LNCAP (cell line): ENCODE data around the gene KRTAP12-1.

ENCODE experiments used
- TF ChIP-seq, protein P1 (sequence below): fragments of 450-650 bp; IDR thresholded peaks from 2 replicates; pipeline ENCODE4 v1.5.1; 2017; ENCODE audit warnings: mild to moderate bottlenecking

Gene KRTAP12-1

DNA sequence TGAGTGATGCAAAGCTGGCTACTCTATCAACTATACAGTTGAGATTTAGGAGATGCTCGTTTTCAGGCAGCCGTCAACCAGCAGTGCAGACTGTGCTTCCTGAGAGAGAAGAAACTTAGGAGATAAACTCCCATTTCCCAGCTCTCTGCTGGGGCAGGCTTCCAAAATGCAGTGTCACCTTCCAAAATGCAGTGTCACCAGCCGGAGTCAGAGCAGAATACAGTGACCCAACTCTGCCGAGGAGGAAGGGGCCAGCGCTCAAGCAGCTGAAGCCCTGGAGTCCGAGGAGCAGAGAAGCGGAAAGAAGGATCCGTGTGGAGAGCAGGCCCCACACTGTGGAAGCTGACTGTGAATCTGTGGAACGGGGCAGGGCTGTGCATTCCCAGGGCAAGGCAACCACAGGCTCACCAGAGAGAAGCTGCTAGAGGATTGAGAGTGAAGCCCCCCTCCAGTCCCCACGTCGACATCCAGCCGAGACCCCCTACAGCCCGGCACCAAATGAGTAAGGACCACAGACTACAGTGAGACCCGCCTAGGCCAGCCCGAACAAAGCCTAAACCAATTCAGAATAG, 703 bp upstream of the KRTAP12-1 start:
- TF ChIP-seq, protein P1, sequence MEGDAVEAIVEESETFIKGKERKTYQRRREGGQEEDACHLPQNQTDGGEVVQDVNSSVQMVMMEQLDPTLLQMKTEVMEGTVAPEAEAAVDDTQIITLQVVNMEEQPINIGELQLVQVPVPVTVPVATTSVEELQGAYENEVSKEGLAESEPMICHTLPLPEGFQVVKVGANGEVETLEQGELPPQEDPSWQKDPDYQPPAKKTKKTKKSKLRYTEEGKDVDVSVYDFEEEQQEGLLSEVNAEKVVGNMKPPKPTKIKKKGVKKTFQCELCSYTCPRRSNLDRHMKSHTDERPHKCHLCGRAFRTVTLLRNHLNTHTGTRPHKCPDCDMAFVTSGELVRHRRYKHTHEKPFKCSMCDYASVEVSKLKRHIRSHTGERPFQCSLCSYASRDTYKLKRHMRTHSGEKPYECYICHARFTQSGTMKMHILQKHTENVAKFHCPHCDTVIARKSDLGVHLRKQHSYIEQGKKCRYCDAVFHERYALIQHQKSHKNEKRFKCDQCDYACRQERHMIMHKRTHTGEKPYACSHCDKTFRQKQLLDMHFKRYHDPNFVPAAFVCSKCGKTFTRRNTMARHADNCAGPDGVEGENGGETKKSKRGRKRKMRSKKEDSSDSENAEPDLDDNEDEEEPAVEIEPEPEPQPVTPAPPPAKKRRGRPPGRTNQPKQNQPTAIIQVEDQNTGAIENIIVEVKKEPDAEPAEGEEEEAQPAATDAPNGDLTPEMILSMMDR: no peak

DNA sequence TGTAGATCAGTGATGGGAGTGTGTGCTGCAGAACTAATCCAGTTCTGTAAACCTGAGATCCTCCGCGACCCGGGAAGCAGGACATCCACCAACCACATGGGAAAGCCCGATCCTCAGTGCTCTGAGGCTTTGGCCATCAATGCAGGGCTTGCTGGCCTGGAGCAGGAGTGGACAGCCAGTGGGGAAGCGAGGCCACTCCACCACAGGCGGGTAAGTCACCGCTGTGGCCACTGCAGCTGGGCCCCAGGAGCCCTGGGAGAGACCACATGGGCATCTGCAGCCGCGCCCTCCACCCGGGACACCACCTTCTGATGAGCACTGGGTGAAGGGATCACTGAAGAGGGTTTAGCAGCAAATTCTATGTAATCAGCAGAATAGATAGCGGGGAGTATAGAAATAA, 811 bp downstream of the KRTAP12-1 start:
- TF ChIP-seq, protein P1: no peak

DNA sequence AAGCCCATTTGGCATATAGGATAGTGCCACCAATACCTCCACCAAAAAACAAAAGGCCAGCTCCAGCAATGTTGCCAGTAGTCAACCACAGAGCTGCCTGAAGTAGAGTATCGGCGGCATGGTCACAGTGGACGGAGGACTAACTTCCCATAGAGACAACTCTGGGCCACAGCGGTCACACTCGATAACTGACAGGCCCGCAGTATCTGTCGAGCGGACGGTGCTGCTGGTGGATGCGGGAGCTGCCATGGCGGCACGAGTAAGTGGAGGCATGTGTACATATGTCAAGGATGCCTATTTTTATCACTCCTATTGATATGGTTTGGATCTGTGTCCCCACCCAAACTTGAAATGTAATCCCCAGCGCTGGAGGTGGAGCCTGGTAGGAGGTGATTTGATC, 4.1 kb downstream of the KRTAP12-1 start:
- TF ChIP-seq, protein P1: no peak

DNA sequence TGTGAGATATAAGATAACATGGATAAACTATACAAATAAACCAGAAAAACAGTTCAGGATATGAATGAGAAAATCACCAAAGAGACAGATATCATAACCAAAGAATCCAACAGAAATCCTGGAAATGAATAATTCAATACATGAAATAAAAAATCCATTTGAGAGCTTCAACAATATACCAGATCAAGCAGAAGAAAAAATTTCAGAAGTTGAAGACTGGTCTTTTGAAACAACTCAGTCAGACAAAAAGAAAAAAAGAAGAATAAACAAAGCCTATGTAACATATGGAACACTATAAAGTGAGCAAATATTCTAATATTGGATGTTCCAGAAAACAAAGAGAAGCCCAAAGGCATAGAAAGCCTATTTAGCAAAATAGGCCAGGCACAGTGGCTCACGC, 10.1 kb downstream of the KRTAP12-1 start:
- TF ChIP-seq, protein P1: no peak

DNA sequence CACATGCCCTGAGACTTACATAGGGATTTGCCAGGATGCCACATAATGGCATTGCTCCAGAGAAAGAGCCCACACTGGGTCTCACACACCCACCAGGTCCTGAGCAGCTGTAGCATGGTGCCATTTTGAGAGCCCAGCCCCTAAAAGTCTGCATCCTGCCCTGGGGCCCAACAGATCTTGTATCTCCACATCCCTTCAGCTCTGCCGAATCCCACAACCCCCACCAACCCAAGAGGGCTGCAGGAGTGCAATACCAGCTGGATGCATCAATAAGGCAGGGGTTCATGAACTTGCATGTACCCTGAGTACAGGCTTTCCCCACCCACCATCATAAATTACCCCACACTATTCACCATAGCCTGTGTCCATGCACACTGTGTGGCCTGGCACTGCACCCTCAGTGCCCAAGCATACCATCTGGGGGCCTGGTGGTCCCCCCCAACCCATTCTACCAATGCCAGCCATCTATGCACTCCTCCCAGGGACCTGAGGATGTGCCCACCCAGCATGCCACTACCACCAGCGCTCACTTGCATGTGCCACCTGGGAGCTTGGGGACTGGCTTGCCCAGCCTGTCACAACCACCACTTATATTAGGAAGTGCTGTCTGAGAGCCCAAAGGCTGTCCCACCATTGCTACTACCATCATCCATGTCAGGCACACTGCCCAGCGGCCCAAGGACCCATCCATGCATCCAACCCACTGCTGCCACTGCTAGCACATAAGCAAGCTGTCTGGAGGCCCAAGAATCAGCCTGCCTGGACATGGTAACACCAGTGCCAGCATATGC, 11.1 kb downstream of the KRTAP12-1 start:
- TF ChIP-seq, protein P1: no peak

DNA sequence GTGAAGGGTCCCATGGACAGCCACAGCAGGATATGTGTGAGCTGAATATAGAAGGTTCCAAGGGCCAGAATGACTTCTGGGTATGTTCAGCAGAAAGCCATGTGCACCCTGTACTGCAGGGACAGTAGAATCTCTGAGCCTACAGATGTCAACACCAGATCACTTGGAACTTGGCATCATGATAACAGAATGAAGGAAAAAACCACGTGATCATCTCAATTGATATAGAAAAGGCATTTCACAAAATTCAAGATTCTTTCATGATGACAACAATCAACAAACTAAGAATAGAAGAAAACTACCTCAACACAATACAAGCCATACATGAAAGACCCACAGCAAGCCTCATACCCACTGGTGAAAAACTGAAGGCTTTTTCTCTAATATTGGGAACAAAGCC, 14.4 kb downstream of the KRTAP12-1 start:
- TF ChIP-seq, protein P1: no peak

DNA sequence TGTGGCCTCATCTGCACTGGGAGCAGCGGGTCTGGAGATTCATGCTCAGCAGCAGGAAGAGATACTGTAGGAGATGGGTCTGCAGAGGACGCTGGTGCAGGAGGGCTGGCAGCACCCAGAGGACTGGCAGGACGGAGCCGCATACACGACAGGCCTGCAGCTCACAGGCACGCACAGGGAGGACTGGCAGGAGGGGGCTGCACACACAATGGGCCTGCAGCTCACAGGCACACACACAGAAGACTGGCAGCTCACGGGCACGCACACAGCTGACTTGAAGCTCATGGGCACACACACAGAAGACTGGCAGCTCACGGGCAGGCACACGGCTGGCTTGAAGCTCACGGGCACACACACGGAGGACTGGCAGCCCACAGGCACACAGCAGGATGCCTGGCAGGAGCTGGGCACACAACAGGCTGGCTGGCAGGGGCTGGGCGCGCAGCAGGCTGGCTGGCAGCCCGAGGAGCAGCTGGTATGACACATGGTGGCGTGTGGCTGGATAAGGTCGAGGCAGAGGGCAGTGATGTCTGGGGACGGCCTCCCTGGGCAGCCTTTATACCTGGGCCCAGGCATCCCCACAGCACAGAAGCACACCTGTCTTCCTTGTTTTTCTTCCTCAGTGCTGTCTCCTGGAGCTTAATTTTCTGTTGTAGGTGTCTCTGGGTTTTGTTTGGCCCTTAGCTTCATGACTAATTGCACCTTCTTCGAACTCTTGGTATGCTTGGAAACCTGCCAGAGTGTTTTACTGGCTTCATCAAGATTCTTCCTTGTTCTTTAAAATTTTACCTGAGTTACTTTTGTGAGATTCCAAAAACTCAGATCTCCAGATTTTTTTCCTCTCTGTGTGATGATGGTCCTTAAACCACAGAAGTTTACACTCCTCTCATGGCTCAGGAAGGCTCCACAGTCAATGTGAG, 15.3 kb downstream of the KRTAP12-1 start, which contains the start of gene KRTAP12-2:
KRTAP12-2 (minus strand) TSS at position 527 of the 920 bp plus-strand sequence; CDS start at position 486, 41 bp downstream.
- TF ChIP-seq, protein P1: no peak
